AG10803 (cell line): ENCODE results near the gene LRRC37A3.
A peak's percentile ranks its signal among the peaks of the same experiment; 100 is the strongest.
"Not testable (repeated sequence)": the region's sequence is repeated elsewhere in the genome, so short reads cannot be mapped to it uniquely, and the experiment has no call there.

Source experiments
- DNase-seq: peaks from one replicate; pipeline ENCODE4 v3.0.0; 2010; ENCODE audit warnings: low read depth
- H3K4me3 ChIP-seq: 2 replicates; pipeline ENCODE4 v1.5.1; 2011; ENCODE audit warnings: mild to moderate bottlenecking, low read length, control low read depth

The LRRC37A3 gene

GRCh38 chr17:64834060-64834459 is 85.2 kb downstream of the LRRC37A3 start:
- peak; percentile 80 for DNase-seq

GRCh38 chr17:64830631-64831040 is 88.6 kb downstream of the LRRC37A3 start:
- H3K4me3 ChIP-seq, DNase-seq: not testable (repeated sequence)

More at GRCh38 chr17:64834060-64834459, 85.2 kb downstream of the LRRC37A3 start:
- H3K4me3 ChIP-seq: not testable (repeated sequence)

GRCh38 chr17:64829824-64830630 is 89.3 kb downstream of the LRRC37A3 start:
- H3K4me3 ChIP-seq: not testable (repeated sequence)

GRCh38 chr17:64829068-64829467 is 90.2 kb downstream of the LRRC37A3 start:
- DNase-seq: peak; percentile 5
- not testable (repeated sequence) for H3K4me3 ChIP-seq

More at GRCh38 chr17:64829824-64830630, 89.3 kb downstream of the LRRC37A3 start:
- DNase-seq: not testable (repeated sequence)

- DNase-seq: not testable (repeated sequence)
Measured at GRCh38 chr17:64818904-64819303, 100.4 kb downstream of the LRRC37A3 start.

GRCh38 chr17:64815833-64816198 is 103.5 kb downstream of the LRRC37A3 start:
- not testable (repeated sequence) for DNase-seq

More at GRCh38 chr17:64818904-64819303, 100.4 kb downstream of the LRRC37A3 start:
- not testable (repeated sequence) for H3K4me3 ChIP-seq

GRCh38 chr17:64814993-64815832 is 104.1 kb downstream of the LRRC37A3 start:
- H3K4me3 ChIP-seq: not testable (repeated sequence)
- peak; percentile 3 for DNase-seq

More at GRCh38 chr17:64815833-64816198, 103.5 kb downstream of the LRRC37A3 start:
- H3K4me3 ChIP-seq: not testable (repeated sequence)

GRCh38 chr17:64808178-64808977 is 110.9 kb downstream of the LRRC37A3 start:
- peak; percentile 58 for DNase-seq
- H3K4me3 ChIP-seq: not testable (repeated sequence)
